ENCODE measurements around the gene POLR2I.

POLR2I gene

DNA sequence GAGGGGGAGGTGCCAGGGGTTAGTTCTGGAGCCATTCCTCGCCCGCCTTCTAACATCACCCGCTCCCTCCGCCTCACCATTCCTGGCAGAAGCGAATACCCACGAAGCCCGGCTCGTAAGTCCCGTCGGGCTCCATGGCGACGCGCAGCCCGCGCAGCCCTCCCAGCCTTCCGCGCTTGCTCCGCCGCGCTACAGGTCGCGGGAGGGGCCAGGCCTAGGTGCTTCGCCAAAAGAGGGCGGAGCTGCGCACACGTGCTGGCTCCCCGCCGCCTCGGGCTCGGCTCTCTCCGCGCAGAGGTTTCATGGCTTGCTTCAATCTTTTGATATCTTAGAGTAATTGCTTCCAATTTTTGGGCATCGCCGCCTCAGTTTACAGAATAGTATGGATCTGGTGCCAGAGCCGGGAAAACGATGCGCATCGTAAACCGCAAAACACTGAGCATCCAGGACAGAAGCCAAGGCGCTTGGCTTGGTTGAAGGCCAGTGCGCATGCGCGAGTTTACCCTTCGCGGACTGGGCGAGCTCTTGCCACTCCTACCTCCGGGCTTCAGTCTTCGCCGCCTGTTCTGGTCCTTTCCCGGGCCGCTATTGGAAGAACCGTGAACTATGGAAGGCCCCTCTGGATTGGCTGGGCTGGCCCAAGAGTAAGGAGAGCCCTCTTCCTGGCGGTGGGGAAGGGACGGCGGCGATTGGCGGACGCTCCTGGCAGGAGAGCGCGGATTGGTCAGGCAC lies at the start of gene POLR2I:
TSS of gene POLR2I (minus strand) at position 155 of the 732 bp plus-strand sequence. CDS start at position 136, 19 bp downstream.
- DNase-seq (ENCODE audit: low read depth in 1 of 2, low spot score in 1 of 2): peak; percentile 98

- no peak for DNase-seq (ENCODE audit: low read depth in 1 of 2, low spot score in 1 of 2)
These were observed 49.1 kb upstream of the POLR2I start for GRCh38 chr19:36163813-36164212.

- no peak for DNase-seq (ENCODE audit: low read depth in 1 of 2, low spot score in 1 of 2)
These were observed 46.3 kb upstream of the POLR2I start for GRCh38 chr19:36160821-36161596.

GRCh38 chr19:36153126-36153525 lies 38.5 kb upstream of the POLR2I start:
- no peak for DNase-seq (ENCODE audit: low read depth in 1 of 2, low spot score in 1 of 2)

DNA sequence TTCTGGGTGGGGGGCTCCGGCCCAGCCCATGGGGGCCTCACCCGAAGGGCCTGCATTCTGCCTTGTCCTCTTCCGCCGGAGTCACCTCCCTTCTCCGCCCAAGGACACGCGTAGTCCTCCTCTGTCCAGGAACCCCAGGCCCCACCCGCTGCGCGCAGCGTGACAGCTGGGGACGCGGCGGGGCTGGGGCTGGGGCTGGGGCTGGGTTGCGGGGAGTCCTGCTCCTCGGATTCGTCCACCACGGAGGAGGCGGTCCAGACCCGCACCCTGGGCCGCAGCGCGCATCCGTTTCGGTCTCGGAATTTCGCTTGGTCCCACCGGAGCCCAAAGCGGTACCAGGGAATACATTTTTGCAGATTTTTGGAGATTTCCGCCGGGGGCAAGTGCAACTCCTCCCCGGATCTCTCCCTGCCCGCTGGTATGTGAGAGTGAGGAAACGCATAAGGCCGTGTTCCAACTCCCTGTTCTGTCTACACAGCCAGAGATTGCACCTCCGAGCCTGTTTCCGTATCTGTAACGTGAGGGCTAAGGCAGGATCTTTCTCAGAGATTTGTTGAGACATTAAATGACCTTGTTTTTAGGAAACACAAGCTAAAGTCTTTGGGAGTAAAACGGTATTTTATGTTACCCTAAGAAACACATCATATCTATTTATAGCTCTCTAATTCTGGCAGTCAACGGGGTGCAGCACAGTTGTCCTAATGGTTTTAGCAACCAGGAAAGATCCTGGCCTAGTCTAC lies 37.8 kb upstream of the POLR2I start, which contains the start of gene COX7A1:
TSS of gene COX7A1 (minus strand) at position 96 of the 740 bp plus-strand sequence. CDS start at position 56, 40 bp downstream.
- no peak for DNase-seq (ENCODE audit: low read depth in 1 of 2, low spot score in 1 of 2)

GRCh38 chr19:36152019-36152351 lies 37.3 kb upstream of the POLR2I start:
- no peak for DNase-seq (ENCODE audit: low read depth in 1 of 2, low spot score in 1 of 2)

- DNase-seq (ENCODE audit: low read depth in 1 of 2, low spot score in 1 of 2): no peak
These were observed 36.7 kb upstream of the POLR2I start for GRCh38 chr19:36151144-36152018.

GRCh38 chr19:36150586-36150985 lies 35.9 kb upstream of the POLR2I start:
- no peak for DNase-seq (ENCODE audit: low read depth in 1 of 2, low spot score in 1 of 2)

DNA sequence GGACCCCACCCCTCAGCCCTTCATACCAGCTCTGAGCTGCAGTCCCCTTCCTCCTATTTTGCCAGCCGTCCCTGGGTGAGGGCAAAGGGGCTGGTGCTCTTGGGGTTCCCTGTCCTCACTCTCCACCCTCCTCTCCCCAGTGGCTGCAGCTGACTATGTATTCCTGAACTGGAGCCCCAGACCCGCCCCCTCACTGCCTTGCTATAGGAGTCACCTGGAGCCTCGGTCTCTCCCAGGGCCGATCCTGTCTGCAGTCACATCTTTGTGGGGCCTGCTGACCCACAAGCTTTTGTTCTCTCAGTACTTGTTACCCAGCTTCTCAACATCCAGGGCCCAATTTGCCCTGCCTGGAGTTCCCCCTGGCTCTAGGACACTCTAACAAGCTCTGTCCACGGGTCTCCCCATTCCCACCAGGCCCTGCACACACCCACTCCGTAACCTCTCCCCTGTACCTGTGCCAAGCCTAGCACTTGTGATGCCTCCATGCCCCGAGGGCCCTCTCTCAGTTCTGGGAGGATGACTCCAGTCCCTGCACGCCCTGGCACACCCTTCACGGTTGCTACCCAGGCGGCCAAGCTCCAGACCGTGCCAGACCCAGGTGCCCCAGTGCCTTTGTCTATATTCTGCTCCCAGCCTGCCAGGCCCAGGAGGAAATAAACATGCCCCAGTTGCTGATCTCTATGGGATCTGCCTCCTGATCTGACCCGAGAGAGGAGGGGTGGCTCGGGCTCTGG lies 35.2 kb upstream of the POLR2I start:
- no peak for DNase-seq (ENCODE audit: low read depth in 1 of 2, low spot score in 1 of 2)

DNA sequence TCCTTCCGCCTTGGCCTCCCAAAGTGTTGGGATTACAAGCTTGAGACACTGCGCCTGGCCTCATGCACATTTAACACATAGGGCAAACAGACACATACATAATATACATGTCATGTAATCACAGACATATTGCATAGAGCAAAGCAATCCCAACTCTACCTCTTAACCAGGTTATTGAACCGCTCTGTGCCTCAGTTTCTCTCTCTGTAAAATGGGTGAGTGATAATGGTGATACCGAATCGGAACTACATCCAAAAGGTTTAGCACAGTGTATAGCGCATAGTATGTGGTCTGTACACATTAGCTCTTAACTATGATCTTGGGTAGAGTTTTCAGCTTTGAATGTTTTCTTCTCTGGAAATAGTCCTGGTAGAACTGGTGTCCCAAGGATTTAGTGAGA lies 29.9 kb upstream of the POLR2I start:
- no peak for DNase-seq (ENCODE audit: low read depth in 1 of 2, low spot score in 1 of 2)

DNA sequence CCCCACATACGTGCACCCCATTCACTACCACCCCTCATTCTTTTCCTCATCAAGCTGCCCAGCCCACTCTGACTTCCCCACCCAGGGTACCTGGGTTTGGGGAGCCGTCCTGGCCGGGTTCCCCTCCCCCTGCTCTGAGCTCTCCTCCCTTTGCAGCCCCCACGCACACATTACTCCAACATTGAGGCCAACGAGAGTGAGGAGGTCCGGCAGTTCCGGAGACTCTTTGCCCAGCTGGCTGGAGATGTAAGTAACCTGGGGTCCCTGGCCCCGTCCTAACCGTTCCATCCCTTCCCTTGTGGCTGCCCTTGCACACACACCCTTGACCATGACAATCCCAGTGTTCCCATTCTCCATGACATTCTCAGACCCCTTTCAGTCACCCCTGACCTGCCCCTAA lies 27.8 kb upstream of the POLR2I start:
- DNase-seq (ENCODE audit: low read depth in 1 of 2, low spot score in 1 of 2): no peak

DNA sequence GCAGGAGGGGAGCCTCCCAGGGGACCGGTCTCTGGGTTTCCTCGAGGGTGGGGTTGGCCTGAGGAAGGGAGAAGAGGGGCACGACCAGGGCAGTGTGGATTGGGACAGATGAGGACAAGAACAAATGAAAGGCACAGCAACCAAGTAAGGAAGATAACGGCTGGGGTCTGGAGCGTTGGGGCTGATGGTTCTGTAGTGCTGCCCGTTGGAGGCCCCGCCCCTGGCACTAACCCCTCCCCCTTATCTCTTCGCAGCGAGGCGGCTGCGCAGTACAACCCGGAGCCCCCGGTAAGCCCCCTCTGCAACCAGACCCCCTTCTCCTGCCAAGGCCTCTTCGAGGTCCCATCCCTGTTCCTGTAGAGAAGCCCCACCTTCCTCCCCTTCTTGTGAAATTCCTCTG lies 27.4 kb upstream of the POLR2I start:
- DNase-seq (ENCODE audit: low read depth in 1 of 2, low spot score in 1 of 2): no peak

GRCh38 chr19:36141039-36141927 lies 26.6 kb upstream of the POLR2I start:
- peak; percentile 82 to 83 for DNase-seq (ENCODE audit: low read depth in 1 of 2, low spot score in 1 of 2)

DNA sequence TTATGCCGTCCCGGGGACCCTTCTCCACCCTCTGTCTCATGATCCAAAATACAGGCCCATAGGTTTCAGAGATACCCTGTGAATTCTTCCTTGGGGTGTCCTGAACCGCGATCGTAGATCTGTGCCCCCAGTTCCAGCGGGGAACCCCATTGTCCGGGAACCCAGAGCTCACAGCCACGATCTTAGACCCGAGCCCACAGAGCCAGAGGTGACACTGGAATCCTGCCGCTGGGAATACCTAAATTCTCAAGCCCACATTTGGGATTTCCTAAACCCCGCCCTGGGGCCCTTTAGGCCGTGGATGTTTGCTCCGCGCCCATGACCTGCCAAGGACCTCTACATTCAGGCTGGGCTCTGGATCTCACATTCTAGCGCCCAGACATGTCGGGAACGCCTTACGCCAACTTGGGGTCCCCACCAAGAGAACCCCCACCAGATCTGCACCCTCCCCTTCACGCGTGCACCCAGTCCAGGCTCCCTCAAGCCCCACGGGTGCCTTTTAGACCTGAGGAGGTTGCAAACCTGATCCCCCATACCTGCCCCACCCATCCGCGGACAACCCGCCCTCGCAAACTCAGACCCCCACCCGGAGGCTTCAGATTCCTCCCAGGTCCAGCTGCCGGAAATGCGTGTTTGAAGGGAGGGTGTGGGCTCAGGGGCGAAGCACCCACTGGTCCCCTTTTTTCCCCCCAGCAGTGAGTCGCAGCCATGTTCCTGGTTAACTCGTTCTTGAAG lies 25.8 kb upstream of the POLR2I start:
- no peak for DNase-seq (ENCODE audit: low read depth in 1 of 2, low spot score in 1 of 2)

- DNase-seq (ENCODE audit: low read depth in 1 of 2, low spot score in 1 of 2): peak; percentile 78 to 85
These were observed 25.0 kb upstream of the POLR2I start, which contains the start of gene CAPNS1 for GRCh38 chr19:36139473-36140303. Gene CAPNS1, plus strand, starts transcription at chr19:36140066. Its CDS starts 946 bp downstream, at chr19:36141012.

- no peak for DNase-seq (ENCODE audit: low read depth in 1 of 2, low spot score in 1 of 2)
These were observed 24.4 kb upstream of the POLR2I start for GRCh38 chr19:36139120-36139472.

DNA sequence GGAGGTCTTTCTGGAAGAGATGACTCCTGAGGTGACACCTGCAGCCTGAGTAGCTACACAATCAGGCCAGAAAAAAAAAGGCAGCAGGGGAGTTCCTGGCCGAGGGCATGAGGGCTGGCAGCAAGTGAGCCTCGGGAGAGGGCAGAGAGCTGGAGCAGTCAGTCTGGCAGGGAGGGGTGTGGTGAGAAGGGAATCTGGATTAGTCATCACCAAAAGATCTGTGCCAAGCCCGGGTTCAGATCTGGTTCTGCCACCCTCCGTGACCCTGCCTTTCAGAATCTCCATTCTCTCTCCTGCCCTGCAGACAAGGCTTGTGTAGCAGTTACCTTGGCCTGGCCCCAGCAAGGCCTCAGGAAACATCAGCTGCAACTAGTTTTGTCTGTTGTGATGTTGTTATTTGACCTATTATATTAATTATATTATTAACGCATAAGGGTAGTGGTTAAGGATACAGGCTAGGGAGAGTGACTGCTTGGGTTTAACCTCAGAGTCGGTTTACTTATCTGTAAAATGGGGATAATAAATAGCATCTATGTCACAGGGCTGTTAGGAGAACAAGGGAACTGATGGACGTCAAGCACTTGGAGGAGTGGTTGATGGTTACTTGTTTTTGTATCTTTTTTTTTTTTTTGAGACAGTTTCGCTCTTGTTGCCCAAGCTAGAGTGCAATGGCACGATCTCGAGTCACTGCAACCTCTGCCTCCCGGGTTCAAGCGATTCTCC lies 22.4 kb upstream of the POLR2I start:
- DNase-seq (ENCODE audit: low read depth in 1 of 2, low spot score in 1 of 2): no peak
